ENCODE measurements around the gene ACOT9.

GRCh38 chrX:23668335-23668734 is 74.7 kb downstream of the ACOT9 start:
- TF ChIP-seq CTCF (IDR thresholded peaks at IDR 0.05 in 8 of 11, conservative IDR thresholded peaks at IDR 0.05 in 3 of 11) (no peak), POLR2AphosphoS5 (IDR thresholded peaks at IDR 0.05) (no peak), POLR2A (IDR thresholded peaks at IDR 0.05) (no peak)
